KOPT-K1 (cell line): ENCODE measurements around the gene TBCE.
A peak's percentile ranks its signal among the peaks of the same experiment; 100 is the strongest.
"Not testable (repeated sequence)": the region's sequence is repeated elsewhere in the genome, so short reads cannot be mapped to it uniquely, and the experiment has no call there.

Source experiments
- H3K27ac ChIP-seq: fragments of 200-600 bp; sonication (generic); 2 replicates; pipeline ENCODE4 v1.5.1; 2016; ENCODE audit warnings: antibody characterized with exemption, mild to moderate bottlenecking, low read depth, low read length; ENCODE audit not compliant: poor library complexity, severe bottlenecking
- H3K36me3 ChIP-seq: fragments of 200-600 bp; sonication (generic); 2 replicates; pipeline ENCODE4 v1.5.1; 2017; ENCODE audit warnings: antibody characterized with exemption, mild to moderate bottlenecking, low read length, moderate library complexity; ENCODE audit not compliant: insufficient read depth
- H3K9me3 ChIP-seq: fragments of 200-600 bp; sonication (generic); 2 replicates; pipeline ENCODE4 v1.5.1; 2017; ENCODE audit warnings: antibody characterized with exemption, low read length, mild to moderate bottlenecking; ENCODE audit not compliant: insufficient read depth, poor library complexity, severe bottlenecking

Gene TBCE

DNA sequence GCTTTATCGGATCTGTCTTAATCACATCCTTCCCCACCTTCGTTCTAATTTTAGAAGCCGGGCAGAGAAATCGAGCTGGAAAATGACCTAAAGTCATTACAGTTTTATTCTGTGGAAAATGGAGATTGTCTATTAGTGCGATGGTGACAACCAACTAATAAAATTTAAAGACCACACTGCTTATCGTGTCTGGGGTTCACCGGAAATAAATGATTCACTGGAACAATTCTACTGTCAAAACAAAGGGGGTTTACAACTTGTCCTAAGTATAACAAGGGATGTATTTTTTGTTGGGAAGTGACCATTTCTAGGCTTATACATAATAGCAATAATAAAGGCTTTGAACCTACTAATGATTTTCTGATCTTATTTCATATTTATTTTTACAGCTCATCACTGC is 81.4 kb downstream of the TBCE start:
- no peak overlapping the region for H3K27ac ChIP-seq
- peaks cover 100% of the 10 kb centered on the region for H3K36me3 ChIP-seq
- no peaks in the 10 kb centered on the region for H3K9me3 ChIP-seq

DNA sequence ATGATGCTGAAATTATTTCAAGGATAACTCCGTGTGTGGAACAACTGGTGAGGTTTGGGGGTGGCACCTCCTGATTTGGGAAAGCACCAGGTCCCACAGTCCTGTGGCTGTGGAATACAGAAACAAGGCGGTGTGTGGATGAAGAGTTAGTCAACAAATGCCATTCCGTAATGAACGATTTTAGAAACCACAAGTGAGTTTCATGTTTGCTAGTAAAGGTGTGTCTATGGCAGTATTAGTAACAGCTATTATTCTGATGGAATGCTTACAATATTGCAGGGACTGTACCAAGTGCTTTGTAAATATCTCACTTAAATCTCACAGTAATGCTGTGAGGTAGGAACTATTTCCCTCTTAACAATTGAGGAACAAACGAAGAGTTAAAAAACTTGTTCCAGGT is 83.2 kb downstream of the TBCE start:
- H3K36me3 ChIP-seq = peaks cover 98% of the 10 kb centered on the region
- no peaks in the 10 kb centered on the region for H3K9me3 ChIP-seq
- no peak overlapping the region for H3K27ac ChIP-seq

DNA sequence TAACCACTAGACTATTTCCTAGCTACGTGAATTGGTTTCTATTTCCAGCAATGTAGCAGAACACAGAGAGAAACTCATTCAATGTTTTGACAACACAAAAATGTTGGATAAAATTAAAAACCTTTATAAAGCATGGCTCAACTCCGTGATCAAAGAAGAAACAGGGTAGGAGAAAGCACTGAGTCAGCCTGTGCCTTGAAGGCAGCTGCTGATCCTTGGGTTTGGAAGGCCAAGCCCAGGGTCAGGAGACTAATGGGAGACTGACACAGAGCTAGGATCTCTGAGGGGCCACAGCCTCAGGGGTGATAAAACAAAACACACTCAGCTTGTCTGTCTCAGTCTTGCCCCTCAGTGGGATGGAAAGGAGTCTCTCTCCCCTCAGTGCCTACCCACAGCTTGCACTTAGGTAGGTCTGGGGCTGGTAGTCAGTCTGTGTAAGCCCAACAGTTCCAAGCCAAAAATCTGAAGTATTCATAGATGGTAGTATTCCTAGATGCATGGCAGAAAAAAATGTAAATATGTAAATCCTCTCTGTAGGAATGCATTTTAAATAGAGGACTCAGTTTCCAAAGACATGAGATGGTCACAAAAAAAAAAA is 83.8 kb downstream of the TBCE start:
- Histone ChIP-seq H3K9me3 (no peaks in the 10 kb centered on the region), H3K27ac (no peak overlapping the region), H3K36me3 (peaks cover 94% of the 10 kb centered on the region)

DNA sequence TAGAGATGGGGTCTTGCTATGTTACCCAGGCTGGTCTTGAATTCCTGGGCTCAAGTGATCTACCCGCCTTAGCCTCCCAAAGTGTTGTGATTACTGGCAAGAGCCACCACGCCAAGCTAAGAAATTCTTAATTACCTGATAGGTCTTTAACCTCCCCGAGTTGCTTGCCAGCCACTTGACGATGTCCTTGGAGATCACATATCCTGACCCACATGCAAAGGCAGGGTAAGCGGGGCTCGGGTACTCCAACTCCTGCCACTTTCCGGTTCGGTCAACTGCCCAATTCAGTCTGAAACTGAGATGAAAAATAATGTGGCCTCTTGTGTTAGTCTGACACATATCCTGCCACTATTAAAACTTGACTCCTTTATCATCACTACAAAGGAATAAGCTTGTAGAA is 86.8 kb downstream of the TBCE start:
- Histone ChIP-seq H3K9me3 (no peaks in the 10 kb centered on the region), H3K27ac (no peak overlapping the region), H3K36me3 (peaks cover 64% of the 10 kb centered on the region)

DNA sequence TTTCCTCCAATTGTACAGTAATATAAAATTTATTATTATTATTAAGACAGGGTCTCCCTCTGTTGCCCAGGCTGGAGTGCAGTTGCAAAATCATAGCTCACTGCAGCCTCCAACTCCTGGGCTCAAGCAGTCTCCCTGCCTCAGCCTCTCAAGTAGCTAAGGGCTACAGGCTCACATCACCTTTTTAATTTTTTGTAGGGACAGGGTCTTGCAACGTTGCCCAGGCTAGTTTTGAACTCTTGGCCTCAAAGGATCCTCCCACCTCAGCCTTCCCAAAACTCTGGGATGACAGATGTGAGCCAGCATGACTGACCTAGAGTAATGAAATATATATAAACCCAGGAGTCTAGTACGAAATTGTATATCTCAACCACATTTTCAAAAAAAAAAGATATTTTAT is 87.9 kb downstream of the TBCE start:
- Histone ChIP-seq H3K36me3 (peaks cover 53% of the 10 kb centered on the region), H3K9me3 (no peaks in the 10 kb centered on the region)

DNA sequence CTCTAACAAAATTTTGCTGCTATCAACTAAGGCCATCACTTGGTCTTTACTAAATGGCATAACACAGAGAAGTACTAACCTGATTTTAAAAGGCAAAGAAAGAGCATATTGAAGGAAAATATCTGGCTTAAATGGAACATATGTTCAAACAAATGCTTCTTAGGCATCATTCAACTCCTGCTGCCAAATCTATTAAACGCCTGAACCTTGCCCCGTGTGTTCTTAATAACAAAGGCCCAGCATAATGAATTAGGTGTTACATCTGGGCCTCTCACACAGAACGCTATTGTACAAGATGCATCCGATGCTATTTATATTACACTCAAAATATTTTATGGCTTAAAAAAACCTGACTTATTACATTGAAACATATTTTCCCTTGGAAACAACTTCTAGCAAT is 88.6 kb downstream of the TBCE start:
- Histone ChIP-seq H3K36me3 (peaks cover 46% of the 10 kb centered on the region), H3K9me3 (no peaks in the 10 kb centered on the region), H3K27ac (no peak overlapping the region)

More for the DNA sequence above, 87.9 kb downstream of the TBCE start:
- no peak overlapping the region for H3K27ac ChIP-seq

DNA sequence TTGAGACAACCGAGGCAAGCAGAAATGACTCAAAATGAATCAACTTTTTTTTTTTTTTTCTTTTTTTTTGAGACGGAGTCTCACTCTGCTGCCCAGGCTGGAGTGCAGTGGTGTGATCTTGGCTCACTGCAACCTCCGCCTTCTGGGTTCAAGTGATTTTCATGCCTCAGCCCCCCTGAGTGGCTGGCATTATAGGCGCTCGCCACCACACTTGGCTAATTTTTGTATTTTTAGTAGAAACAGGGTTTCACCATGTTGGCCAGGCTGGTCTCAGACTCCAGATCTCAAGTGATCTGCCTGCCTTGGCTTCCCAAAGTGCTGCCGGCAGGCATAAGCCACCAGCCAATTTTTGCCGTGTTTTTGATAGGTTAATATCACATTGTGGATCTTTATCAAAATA is 90.6 kb downstream of the TBCE start:
- peaks cover 26% of the 10 kb centered on the region for H3K36me3 ChIP-seq
- H3K9me3 ChIP-seq, H3K27ac ChIP-seq: not testable (repeated sequence)

DNA sequence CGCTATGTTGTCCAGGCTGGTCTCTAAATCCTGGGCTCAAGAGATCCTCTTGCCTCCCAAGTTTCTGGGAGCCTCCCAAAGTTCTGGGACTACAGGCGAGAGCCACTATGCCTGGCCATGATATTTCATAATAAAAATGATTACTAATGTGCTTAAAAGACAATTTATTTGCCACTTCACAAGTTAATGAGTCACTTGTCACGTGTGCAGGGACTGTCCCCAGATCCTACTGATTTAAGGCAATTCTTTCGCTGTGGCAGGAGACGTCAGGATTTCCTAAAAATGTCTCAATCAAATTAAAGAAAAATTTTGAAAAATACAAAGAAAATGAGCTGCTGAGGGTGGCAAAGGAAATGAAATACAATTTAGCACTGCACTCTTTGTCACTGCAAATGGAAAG is 93.5 kb downstream of the TBCE start:
- peaks cover 10% of the 10 kb centered on the region for H3K36me3 ChIP-seq
- H3K27ac ChIP-seq = no peak overlapping the region
- H3K9me3 ChIP-seq = peaks cover 3% of the 10 kb centered on the region

DNA sequence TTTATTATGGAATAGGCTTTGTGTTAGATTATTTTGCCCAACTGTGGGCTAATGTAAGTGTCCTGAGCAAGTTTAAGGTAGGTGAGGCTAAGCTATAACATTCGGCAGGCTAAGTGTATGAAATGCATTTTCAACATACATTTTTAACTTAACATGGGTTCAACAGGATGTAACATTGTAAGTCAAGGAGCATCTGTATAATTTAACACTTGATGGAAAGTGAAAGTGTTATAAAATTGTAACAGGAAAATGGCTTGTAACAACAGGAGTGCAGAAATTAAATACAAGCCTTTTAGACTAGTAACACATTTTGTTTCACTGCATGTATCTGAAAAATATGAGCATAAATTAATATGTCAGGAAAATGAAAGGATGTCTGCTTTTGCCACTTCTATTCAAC is 94.7 kb downstream of the TBCE start:
- Histone ChIP-seq H3K36me3 (peaks cover 10% of the 10 kb centered on the region), H3K27ac (peak overlapping the region; percentile 44), H3K9me3 (peaks cover 3% of the 10 kb centered on the region)

DNA sequence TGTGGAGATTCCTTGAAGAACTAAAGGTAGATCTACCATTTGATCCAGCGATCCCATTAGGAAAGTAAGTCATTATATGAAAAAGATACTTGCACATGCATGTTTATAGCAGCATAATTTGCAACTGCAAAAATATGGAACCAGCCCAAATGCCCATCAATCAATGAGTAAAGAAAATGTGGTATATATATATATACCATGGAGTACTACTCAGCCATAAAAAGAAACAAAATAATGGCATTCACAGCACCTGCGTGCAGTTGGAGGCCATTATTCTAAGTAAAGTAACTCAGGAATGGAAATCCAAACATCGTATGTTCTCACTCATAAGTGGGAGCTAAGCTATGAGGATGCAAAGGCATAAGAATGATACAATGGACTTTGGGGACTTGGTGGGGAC is 95.6 kb downstream of the TBCE start:
- H3K9me3 ChIP-seq, H3K27ac ChIP-seq, H3K36me3 ChIP-seq: not testable (repeated sequence)

DNA sequence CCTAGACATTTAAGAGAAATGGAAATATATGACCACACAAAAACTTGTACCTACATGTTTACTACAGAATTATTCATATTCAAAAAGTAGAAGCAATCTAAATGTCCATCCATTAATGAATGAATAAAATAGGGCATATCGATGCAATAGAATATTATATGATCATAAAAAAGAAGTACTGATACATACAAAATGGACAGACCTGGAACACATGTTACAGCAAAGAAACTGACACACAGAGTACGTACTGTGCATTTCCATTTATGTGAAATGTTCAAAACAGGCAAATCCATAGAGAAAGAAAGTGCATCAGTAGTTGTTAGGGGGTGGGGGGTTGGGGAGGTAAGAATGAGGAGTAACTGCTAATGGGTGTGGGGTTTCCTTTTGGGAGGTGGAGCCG is 97.8 kb downstream of the TBCE start:
- Histone ChIP-seq H3K9me3 (peaks cover 3% of the 10 kb centered on the region), H3K27ac (no peak overlapping the region), H3K36me3 (peaks cover 13% of the 10 kb centered on the region)

DNA sequence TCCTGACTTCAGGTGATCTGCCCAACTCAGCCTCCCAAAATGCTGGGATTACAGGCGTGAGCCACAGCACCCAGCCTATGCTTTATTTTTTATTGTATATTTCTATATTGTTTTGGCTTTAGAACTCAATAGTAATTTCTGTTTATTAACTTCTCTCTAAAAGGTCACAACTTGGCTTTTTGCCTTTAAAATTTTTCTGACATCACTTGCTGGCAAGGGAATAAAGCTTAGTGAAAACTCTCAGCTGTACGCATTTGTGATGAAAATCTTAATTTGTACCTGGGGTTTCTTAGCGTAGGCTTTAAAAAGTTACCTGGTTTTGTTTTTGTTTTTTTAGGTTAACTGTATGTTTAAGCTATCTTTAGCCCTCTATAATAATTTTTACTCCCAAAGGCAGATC is 100.8 kb downstream of the TBCE start:
- peaks cover 18% of the 10 kb centered on the region; the same call in 1 of the 2 replicates for H3K36me3 ChIP-seq
- H3K9me3 ChIP-seq = peaks cover 3% of the 10 kb centered on the region
- H3K27ac ChIP-seq = no peak overlapping the region

DNA sequence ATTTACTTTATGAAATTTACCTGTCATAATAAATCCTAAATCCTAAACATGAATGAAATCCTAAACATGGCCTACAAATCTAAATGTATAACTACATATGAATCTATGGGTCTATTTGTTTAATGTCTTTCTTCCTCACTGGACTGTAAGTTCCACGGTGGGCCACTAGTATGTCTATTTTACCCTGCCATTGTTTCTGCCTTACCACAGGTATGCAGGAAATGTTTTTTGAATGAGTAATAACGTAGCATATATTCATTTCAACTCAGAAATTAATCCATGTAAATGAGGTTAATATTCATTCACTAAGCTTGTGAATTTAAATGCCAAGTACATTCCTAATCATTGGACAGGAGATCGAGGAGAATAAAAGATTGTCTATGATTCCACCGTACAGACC is 101.7 kb downstream of the TBCE start:
- H3K27ac ChIP-seq = no peak overlapping the region
- peaks cover 18% of the 10 kb centered on the region; the same call in 1 of the 2 replicates for H3K36me3 ChIP-seq

DNA sequence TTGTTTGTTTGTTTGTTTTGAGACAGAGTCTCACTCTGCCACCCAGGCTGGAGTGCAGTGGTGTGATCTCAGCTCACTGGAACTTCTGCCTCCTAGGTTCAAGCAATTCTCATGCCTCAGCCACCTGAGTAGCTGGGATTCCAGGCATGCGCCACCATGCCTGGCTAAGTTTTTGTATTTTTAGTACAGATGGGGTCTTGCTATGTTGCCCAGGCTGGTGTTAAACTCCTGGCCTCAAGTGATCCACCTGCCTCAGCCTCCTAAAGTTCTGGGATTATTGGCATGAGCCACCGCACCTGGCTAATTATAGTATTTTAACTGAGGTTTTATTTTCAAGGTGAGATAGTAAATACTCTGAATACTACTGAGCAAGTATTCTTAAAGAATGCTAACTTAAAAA is 102.7 kb downstream of the TBCE start:
- H3K36me3 ChIP-seq = peaks cover 12% of the 10 kb centered on the region; the same call in 1 of the 2 replicates
- H3K9me3 ChIP-seq, H3K27ac ChIP-seq: not testable (repeated sequence)

More for the DNA sequence above, 101.7 kb downstream of the TBCE start:
- H3K9me3 ChIP-seq = peaks cover 3% of the 10 kb centered on the region

DNA sequence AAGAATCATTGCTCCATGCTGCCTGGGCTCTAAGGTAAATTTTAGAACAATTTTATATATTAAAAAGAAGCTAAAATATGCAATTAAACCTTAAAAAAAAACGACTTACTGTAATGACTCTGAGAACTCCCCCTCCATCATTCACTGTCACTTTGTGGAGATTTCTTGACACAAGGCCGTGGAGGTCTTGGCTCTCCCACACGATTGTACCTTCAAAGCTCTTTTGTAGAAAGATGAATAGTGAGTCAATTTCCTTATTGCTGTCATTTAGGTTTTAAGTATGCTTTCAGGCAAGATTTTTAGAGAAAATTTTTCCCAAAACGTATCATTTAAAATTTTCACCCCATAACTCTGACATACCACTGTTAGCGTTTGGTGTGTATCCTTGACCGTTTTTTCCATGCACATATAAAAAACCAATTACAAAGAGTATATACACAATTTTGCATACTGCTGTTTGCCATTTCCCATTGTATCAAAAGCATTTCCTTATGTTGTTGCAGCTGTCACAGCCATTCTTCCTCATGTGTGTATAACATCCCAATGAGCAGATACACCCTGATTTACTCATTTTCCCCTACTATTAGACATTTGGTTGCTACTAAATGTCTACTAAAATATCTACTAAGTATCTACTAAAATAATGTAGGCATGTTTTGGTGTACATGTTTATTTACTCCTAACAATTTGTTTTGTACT is 103.7 kb downstream of the TBCE start:
- Histone ChIP-seq H3K36me3 (peaks cover 17% of the 10 kb centered on the region; the same call in 1 of the 2 replicates), H3K27ac (no peak overlapping the region), H3K9me3 (no peaks in the 10 kb centered on the region)

DNA sequence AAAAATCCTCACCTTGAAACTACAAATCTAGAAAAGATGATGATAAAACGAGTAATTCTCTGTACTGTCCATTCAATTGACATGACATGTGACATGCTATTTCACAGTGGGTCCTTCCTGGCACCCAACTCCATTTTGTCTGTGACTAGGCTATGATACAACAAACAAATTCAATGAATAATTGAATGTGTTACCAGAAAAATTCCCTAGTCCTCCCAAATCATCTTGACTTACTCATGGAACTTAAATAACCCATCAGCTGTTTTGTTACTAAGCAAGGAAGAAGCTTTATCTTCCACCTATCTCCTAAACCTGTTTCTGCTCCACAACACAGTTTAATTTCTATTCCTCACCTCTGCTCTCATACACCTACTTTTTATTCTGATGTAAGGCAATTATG is 106.6 kb downstream of the TBCE start:
- no peaks in the 10 kb centered on the region for H3K9me3 ChIP-seq
- peaks cover 33% of the 10 kb centered on the region for H3K36me3 ChIP-seq
- H3K27ac ChIP-seq = no peak overlapping the region
